Breast epithelium (tissue), 4 donors: ENCODE measurements around the gene FYB1. TPM values are rescaled to one million over a fixed set of nuclear protein-coding genes. Genes with fewer than 3 reads are reported as not detected.
"Not testable (repeated sequence)": the region's sequence is repeated elsewhere in the genome, so short reads cannot be mapped to it uniquely, and the experiment has no call there.

Source experiments
- DNase-seq, 2 donors: peaks; one replicate each; pipeline ENCODE4 v3.0.0-alpha.2; 2019; ENCODE audit warnings: low spot score in 2 of 2
- H3K27ac ChIP-seq, 2 donors: fragments of 200-600 bp; sonication (generic) in 1 of 2; one replicate each; pipeline ENCODE4 v1.5.1; 2016 to 2019; ENCODE audit warnings: mild to moderate bottlenecking in 1 of 2
- H3K27me3 ChIP-seq, 2 donors: fragments of 200-600 bp; sonication (generic) in 1 of 2; one replicate each; pipeline versions ENCODE4 v1.5.1 to v1.6.0; 2017 to 2019; ENCODE audit warnings: control low read depth in 1 of 2, mild to moderate bottlenecking in 1 of 2
- H3K36me3 ChIP-seq: fragments of 200-600 bp; one replicate; pipeline ENCODE4 v1.5.1; 2019
- H3K4me1 ChIP-seq, 2 donors: fragments of 200-600 bp; sonication (generic); one replicate each; pipeline ENCODE4 v1.5.1; 2016 to 2019; ENCODE audit warnings: control low read depth in 1 of 2
- H3K4me3 ChIP-seq, 3 donors: fragments of 200-600 bp; sonication (generic); 1 replicate in 2 of 3; 2 replicates in 1 of 3; pipeline ENCODE4 v1.5.1; 2016 to 2019; ENCODE audit warnings: mild to moderate bottlenecking in 3 of 3, moderate library complexity in 2 of 3
- H3K9me3 ChIP-seq, 2 donors: fragments of 200-600 bp; sonication (generic) in 1 of 2; one replicate each; pipeline ENCODE4 v1.5.1; 2016 to 2019; ENCODE audit warnings: control low read depth in 1 of 2
- POLR2A ChIP-seq: fragments of 450-650 bp; IDR thresholded peaks from one replicate; pipeline ENCODE4 v1.6.1; 2016; ENCODE audit warnings: antibody characterized with exemption, mild to moderate bottlenecking, moderate library complexity
- POLR2AphosphoS5 ChIP-seq, 3 donors: sonication (generic); formaldehyde crosslinking; IDR thresholded peaks; one replicate each; pipeline ENCODE4 v1.6.1; 2017; ENCODE audit warnings: antibody characterized with exemption in 3 of 3
- intact Hi-C: fragments of 100-400 bp; cut with DNase I; formaldehyde crosslinking; loops from one replicate; pipeline ENCODE4 v1.15.1; 2023; ENCODE audit warnings: low total_unique reads
- total RNA-seq, 3 donors: library from RNA; depleted of rRNA; stranded (reverse); fragments of >200 nt; gene quantifications; one replicate each; pipeline ENCODE4 v1.1.0, GENCODE V29; 2016
- TF ChIP-seq, protein P1 (sequence below), 3 donors: fragments of 450-650 bp; IDR thresholded peaks; one replicate each; pipeline ENCODE4 v1.5.1; 2016 to 2017; ENCODE audit warnings: antibody characterized with exemption in 3 of 3, mild to moderate bottlenecking in 3 of 3, moderate library complexity in 3 of 3

Gene FYB1
- total RNA-seq, 3 donors from 2014 or later: 10.2 to 17.9 (median 11.4) TPM

DNA sequence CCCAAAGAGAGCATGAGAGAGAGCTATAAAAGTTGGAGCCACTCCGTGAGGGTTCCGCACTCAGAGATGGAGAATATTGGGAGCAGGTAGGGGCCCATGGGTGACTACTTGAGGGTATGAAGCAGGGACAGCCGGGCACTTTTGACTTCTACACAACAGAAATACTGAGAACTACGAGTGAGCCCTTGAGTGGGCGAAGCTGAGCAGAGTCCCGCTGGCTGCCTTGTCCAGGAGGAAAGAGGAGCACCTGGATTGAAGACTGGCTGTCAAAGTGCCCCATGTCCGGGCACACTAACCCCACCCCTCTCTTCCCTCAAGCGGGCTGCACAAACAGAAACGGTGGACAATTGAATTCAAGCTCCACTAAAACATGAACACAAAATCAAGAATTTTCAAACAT, 33.6 kb downstream of the FYB1 start:
- H3K4me1 ChIP-seq: no peaks in the 10 kb centered on the region
- no peak overlapping the region for H3K4me3 ChIP-seq
- H3K27ac ChIP-seq: no peak overlapping the region
- intact Hi-C loops: no loop called here
- H3K36me3 ChIP-seq: no peaks in the 10 kb centered on the region
- no peaks in the 10 kb centered on the region for H3K9me3 ChIP-seq
- no peak for DNase-seq
- TF ChIP-seq, protein P1, sequence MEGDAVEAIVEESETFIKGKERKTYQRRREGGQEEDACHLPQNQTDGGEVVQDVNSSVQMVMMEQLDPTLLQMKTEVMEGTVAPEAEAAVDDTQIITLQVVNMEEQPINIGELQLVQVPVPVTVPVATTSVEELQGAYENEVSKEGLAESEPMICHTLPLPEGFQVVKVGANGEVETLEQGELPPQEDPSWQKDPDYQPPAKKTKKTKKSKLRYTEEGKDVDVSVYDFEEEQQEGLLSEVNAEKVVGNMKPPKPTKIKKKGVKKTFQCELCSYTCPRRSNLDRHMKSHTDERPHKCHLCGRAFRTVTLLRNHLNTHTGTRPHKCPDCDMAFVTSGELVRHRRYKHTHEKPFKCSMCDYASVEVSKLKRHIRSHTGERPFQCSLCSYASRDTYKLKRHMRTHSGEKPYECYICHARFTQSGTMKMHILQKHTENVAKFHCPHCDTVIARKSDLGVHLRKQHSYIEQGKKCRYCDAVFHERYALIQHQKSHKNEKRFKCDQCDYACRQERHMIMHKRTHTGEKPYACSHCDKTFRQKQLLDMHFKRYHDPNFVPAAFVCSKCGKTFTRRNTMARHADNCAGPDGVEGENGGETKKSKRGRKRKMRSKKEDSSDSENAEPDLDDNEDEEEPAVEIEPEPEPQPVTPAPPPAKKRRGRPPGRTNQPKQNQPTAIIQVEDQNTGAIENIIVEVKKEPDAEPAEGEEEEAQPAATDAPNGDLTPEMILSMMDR (IDR thresholded peaks at IDR 0.05): no peak
- TF ChIP-seq POLR2A: no peak
- no peak for TF ChIP-seq POLR2AphosphoS5 (IDR thresholded peaks at IDR 0.05)
- H3K27me3 ChIP-seq: no peaks in the 10 kb centered on the region

DNA sequence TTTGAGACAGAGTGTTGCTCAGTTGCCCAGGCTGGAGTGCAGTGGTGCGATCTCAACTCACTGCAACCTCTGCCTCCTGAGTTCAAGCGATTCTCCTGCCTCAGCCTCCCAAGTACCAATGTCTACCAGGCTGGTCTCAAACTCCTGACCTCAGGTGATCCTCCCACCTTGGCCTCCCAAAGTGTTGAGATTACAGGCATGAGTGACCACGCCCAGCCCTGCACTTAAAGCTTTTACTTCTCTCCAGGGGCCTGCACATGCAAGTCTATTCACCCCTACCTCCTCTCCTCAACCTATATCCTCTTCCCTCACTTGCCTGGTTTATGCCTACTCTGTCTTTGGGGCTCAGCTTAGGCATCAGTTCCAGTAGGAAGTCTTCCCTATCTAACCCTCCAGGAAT, 39.8 kb downstream of the FYB1 start:
- H3K27ac ChIP-seq, H3K4me1 ChIP-seq: not testable (repeated sequence)

DNA sequence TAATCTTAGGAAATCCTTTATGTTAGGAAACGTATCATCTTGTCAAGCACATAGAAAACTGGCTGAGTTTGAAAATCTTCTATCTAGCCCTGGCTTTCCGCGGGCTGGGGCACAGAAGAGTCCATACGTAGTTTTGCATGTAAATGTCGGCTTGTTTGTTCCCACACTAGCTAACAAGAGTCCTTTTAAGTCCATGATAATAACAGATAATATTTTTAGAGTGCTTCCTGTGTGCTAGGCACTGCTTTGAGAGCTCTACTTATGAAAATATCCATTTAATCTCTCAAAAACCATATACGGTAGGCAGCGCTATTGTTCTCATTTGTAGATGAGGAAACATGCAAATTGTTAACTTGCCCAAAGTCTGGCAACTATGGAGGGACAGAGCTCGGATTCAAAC, 40.5 kb downstream of the FYB1 start:
- TF ChIP-seq POLR2A: no peak
- TF ChIP-seq POLR2AphosphoS5 (IDR thresholded peaks at IDR 0.05): no peak
- TF ChIP-seq, protein P1 (IDR thresholded peaks at IDR 0.05): no peak
- Histone ChIP-seq H3K4me3 (no peak overlapping the region), H3K27me3 (no peaks in the 10 kb centered on the region), H3K4me1 (no peaks in the 10 kb centered on the region), H3K36me3 (no peaks in the 10 kb centered on the region), H3K27ac (no peak overlapping the region), H3K9me3 (no peaks in the 10 kb centered on the region)
- intact Hi-C loops: no loop called here
- no peak for DNase-seq

More for the DNA sequence above, 39.8 kb downstream of the FYB1 start:
- H3K36me3 ChIP-seq, H3K4me3 ChIP-seq, H3K27me3 ChIP-seq, H3K9me3 ChIP-seq, DNase-seq, intact Hi-C loops: not testable (repeated sequence)

DNA sequence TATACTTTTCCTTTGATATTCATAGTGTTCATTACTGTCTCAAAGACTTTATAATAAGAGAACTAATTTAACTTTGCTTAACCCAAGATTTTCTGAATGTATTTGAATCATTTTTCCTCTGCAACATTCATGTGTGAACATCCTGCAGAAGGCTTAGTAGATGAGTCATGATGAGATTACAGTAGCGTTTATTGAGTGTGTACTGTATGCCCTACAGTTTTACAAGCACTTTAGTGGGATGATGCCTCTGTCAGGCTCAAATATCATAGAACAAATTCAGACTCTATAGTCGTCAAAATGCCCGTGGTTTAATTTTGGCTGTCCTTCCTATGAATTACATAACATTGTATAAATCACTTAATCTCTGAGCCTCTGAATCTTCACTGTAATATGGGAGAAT, 41.2 kb downstream of the FYB1 start:
- Histone ChIP-seq H3K36me3 (no peaks in the 10 kb centered on the region), H3K27me3 (no peaks in the 10 kb centered on the region), H3K9me3 (no peaks in the 10 kb centered on the region), H3K27ac (no peak overlapping the region), H3K4me3 (no peak overlapping the region), H3K4me1 (no peaks in the 10 kb centered on the region)
- TF ChIP-seq, protein P1 (IDR thresholded peaks at IDR 0.05): no peak
- no peak for TF ChIP-seq POLR2AphosphoS5 (IDR thresholded peaks at IDR 0.05)
- TF ChIP-seq POLR2A: no peak
- intact Hi-C loops: no loop called here
- no peak for DNase-seq

DNA sequence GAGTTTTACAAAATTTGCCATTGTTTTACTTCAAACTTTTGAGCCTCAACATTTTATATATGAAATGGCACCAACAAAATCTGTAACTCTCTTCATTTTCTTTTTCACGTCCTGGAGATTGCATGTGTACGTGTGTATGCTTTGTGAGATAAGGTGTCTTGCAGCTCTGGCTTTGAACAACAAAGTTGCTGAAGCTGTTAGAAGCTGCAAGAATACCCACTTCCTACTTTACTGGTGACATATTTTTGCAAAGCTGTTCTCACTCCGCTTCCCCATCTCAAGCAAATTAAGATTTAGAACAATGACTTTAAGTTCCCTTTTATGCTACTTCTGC, 41.8 kb downstream of the FYB1 start:
- intact Hi-C loops: no loop called here
- no peak for DNase-seq
- Histone ChIP-seq H3K27me3 (no peaks in the 10 kb centered on the region), H3K4me1 (no peaks in the 10 kb centered on the region), H3K9me3 (no peaks in the 10 kb centered on the region), H3K36me3 (no peaks in the 10 kb centered on the region), H3K27ac (no peak overlapping the region), H3K4me3 (no peak overlapping the region)
- TF ChIP-seq POLR2AphosphoS5 (IDR thresholded peaks at IDR 0.05): no peak
- TF ChIP-seq, protein P1 (IDR thresholded peaks at IDR 0.05): no peak
- TF ChIP-seq POLR2A: no peak
